Gastrocnemius medialis (tissue), 4 donors: ENCODE measurements around the gene MTARC1.

Experiments used
- CTCF ChIP-seq, 5 experiments: fragments of 450-650 bp in 3 of 5; fragments of 200-600 bp in 2 of 5; sonication (generic) in 2 of 5; IDR thresholded peaks in 4 of 5; conservative IDR thresholded peaks in 1 of 5; 1 replicate in 4 of 5; 2 replicates in 1 of 5; pipeline ENCODE4 v1.5.1; 2016 to 2019; ENCODE audit warnings: antibody characterized with exemption in 5 of 5, mild to moderate bottlenecking in 3 of 5, moderate library complexity in 3 of 5
- POLR2A ChIP-seq, 2 donors: fragments of 450-650 bp; IDR thresholded peaks; one replicate each; pipeline ENCODE4 v1.6.1; 2017; ENCODE audit warnings: antibody characterized with exemption in 2 of 2, mild to moderate bottlenecking in 2 of 2, moderate library complexity in 2 of 2

GRCh38 chr1:220787069-220787619 lies 431 bp downstream of the MTARC1 start:
- TF ChIP-seq CTCF (IDR thresholded peaks at IDR 0.05 in 4 of 5, conservative IDR thresholded peaks at IDR 0.05 in 1 of 5) (peak in 1 of 5 experiments; percentile 6), POLR2A (IDR thresholded peaks at IDR 0.05) (no peak)
